ENCODE results near the gene ADAM15. TPM values are rescaled to one million over a fixed set of nuclear protein-coding genes. Genes with fewer than 3 reads are reported as not detected.

ADAM15 gene
- total and polyA plus RNA-seq, 4 donors: 10.8 to 26.8 (median 17.5) TPM

GRCh38 chr1:155110381-155110780 lies 59.3 kb downstream of the ADAM15 start (continued):
- TF ChIP-seq RXRA (IDR thresholded peaks at IDR 0.05) (no peak), RAD21 (IDR thresholded peaks at IDR 0.05) (no peak), FOXA1 (IDR thresholded peaks at IDR 0.05) (no peak), EGR1 (IDR thresholded peaks at IDR 0.05; ENCODE audit: low read depth in 2 of 2) (no peak), HNF4G (IDR thresholded peaks at IDR 0.05) (no peak)

- no peak overlapping the region for H3K9ac ChIP-seq (ENCODE audit: low read depth in 1 of 2, low read length in 2 of 2)
- H3K4me1 ChIP-seq (ENCODE audit: control insufficient read depth in 4 of 4, insufficient read depth in 4 of 4, low read length in 3 of 4): peaks cover 0 to 17% (median 5%) of the 10 kb centered on the region in 4 donors
- H3K27me3 ChIP-seq (ENCODE audit: control insufficient read depth in 4 of 4, insufficient read depth in 4 of 4, low read length in 3 of 4): no peaks in the 10 kb centered on the region
- no peak overlapping the region for H3K27ac ChIP-seq (ENCODE audit: low read depth in 1 of 2, low read length in 2 of 2)
- no peaks in the 10 kb centered on the region for H3K9me3 ChIP-seq (ENCODE audit: control insufficient read depth in 4 of 4, low read length in 3 of 4)
- no peak overlapping the region for H3K4me3 ChIP-seq (ENCODE audit: low read depth in 1 of 3, low read length in 3 of 3)
- no peak for TF ChIP-seq ATF3 (IDR thresholded peaks at IDR 0.05)
- 81% methylated on average over 8 of the region's 8 CpGs for WGBS
- no peak for DNase-seq (ENCODE audit: low spot score)
- H3K36me3 ChIP-seq (ENCODE audit: control insufficient read depth in 4 of 4, insufficient read depth in 3 of 4, low read depth in 1 of 4, low read length in 3 of 4): no peaks in the 10 kb centered on the region
These were observed 59.7 kb downstream of the ADAM15 start for GRCh38 chr1:155110826-155111225.

Other genes starting within 250 kb of the ADAM15 start
- under 1 TPM; 0.14 to 0.17 TPM for gene KCNN3, start 181.0 kb upstream of the ADAM15 start, total RNA-seq
- under 1 TPM; 0.09 to 0.68 TPM for gene KCNN3, start 181.0 kb upstream of the ADAM15 start, polyA plus RNA-seq
- gene PMVK, start 114.6 kb upstream of the ADAM15 start, total RNA-seq: 10 to 100 TPM in 1 of 2 donors, 1 to 10 TPM in 1; 9.7 to 14.6 TPM
- gene PMVK, start 114.6 kb upstream of the ADAM15 start, polyA plus RNA-seq: 10 to 100 TPM; 22.6 to 37.3 TPM
- 10 to 100 TPM; 24.6 to 42.8 TPM for gene PBXIP1, start 95.2 kb upstream of the ADAM15 start, total RNA-seq
- 10 to 100 TPM in 1 of 2 donors, 1 to 10 TPM in 1; 3.8 to 16.4 TPM for gene PBXIP1, start 95.2 kb upstream of the ADAM15 start, polyA plus RNA-seq
- gene PYGO2, start 89.5 kb upstream of the ADAM15 start, total RNA-seq: 1 to 10 TPM; 6.5 to 7.4 TPM
- 1 to 10 TPM; 5.0 to 8.2 TPM for gene PYGO2, start 89.5 kb upstream of the ADAM15 start, polyA plus RNA-seq
- 10 to 100 TPM; 53.2 to 65.5 TPM for gene SHC1, start 80.6 kb upstream of the ADAM15 start, total RNA-seq
- 10 to 100 TPM; 27.2 to 62.8 TPM for gene SHC1, start 80.6 kb upstream of the ADAM15 start, polyA plus RNA-seq
- gene CKS1B, start 76.6 kb upstream of the ADAM15 start, total RNA-seq: 10 to 100 TPM; 32.4 to 54.4 TPM
- gene CKS1B, start 76.6 kb upstream of the ADAM15 start, polyA plus RNA-seq: 10 to 100 TPM; 34.3 to 57.9 TPM
- gene FLAD1, start 68.0 kb upstream of the ADAM15 start, total RNA-seq: 10 to 100 TPM; 10.4 to 20.2 TPM
- 10 to 100 TPM; 24.7 to 31.6 TPM for gene FLAD1, start 68.0 kb upstream of the ADAM15 start, polyA plus RNA-seq
- gene LENEP, start 57.7 kb upstream of the ADAM15 start, total RNA-seq: under 1 TPM in 1 of 2 donors, not detected in 1; 0.42 TPM
- not detected for gene LENEP, start 57.7 kb upstream of the ADAM15 start, polyA plus RNA-seq
- 10 to 100 TPM; 10.3 to 50.2 TPM for gene ZBTB7B, start 48.5 kb upstream of the ADAM15 start, total RNA-seq
- 10 to 100 TPM in 1 of 2 donors, 1 to 10 TPM in 1; 7.0 to 31.9 TPM for gene ZBTB7B, start 48.5 kb upstream of the ADAM15 start, polyA plus RNA-seq
- under 1 TPM in 1 of 2 donors, not detected in 1; 0.25 TPM for gene DCST2, start 17.5 kb upstream of the ADAM15 start, total RNA-seq
- gene DCST2, start 17.5 kb upstream of the ADAM15 start, polyA plus RNA-seq: under 1 TPM; 0.27 to 0.53 TPM
- not detected for gene DCST1, start 17.5 kb upstream of the ADAM15 start, total RNA-seq
- not detected for gene DCST1, start 17.5 kb upstream of the ADAM15 start, polyA plus RNA-seq
- gene EFNA4, start 12.4 kb downstream of the ADAM15 start, total RNA-seq: 1 to 10 TPM; 1.8 to 2.9 TPM
- 1 to 10 TPM; 3.6 to 4.7 TPM for gene EFNA4, start 12.4 kb downstream of the ADAM15 start, polyA plus RNA-seq
- gene EFNA3, start 27.5 kb downstream of the ADAM15 start, total RNA-seq: under 1 TPM; 0.47 to 0.75 TPM
- gene EFNA3, start 27.5 kb downstream of the ADAM15 start, polyA plus RNA-seq: 1 to 10 TPM; 1.4 to 3.7 TPM
- gene EFNA1, start 76.6 kb downstream of the ADAM15 start, total RNA-seq: 100 to 1,000 TPM in 1 of 2 donors, 10 to 100 TPM in 1; 58.6 to 180 TPM
- 100 to 1,000 TPM; 177 to 236 TPM for gene EFNA1, start 76.6 kb downstream of the ADAM15 start, polyA plus RNA-seq
- gene SLC50A1, start 84.5 kb downstream of the ADAM15 start, total RNA-seq: 10 to 100 TPM; 12.7 to 23.3 TPM
- 10 to 100 TPM; 17.3 to 19.1 TPM for gene SLC50A1, start 84.5 kb downstream of the ADAM15 start, polyA plus RNA-seq
- 10 to 100 TPM; 27.3 to 62.4 TPM for gene DPM3, start 89.2 kb downstream of the ADAM15 start, total RNA-seq
- gene DPM3, start 89.2 kb downstream of the ADAM15 start, polyA plus RNA-seq: 100 to 1,000 TPM in 1 of 2 donors, 10 to 100 TPM in 1; 75.8 to 134 TPM
- 10 to 100 TPM; 49.8 TPM for gene KRTCAP2, start 122.0 kb downstream of the ADAM15 start, total RNA-seq
- gene KRTCAP2, start 122.0 kb downstream of the ADAM15 start, polyA plus RNA-seq: 100 to 1,000 TPM; 150 to 224 TPM
- under 1 TPM; 0.14 to 0.17 TPM for gene TRIM46, start 122.5 kb downstream of the ADAM15 start, total RNA-seq
- under 1 TPM; 0.07 to 0.11 TPM for gene TRIM46, start 122.5 kb downstream of the ADAM15 start, polyA plus RNA-seq
- 1 to 10 TPM; 4.0 to 6.9 TPM for gene THBS3, start 156.6 kb downstream of the ADAM15 start, total RNA-seq
- 1 to 10 TPM; 3.1 to 4.3 TPM for gene THBS3, start 156.6 kb downstream of the ADAM15 start, polyA plus RNA-seq
- 10 to 100 TPM; 19.6 to 26.4 TPM for gene MTX1, start 157.4 kb downstream of the ADAM15 start, total RNA-seq
- gene MTX1, start 157.4 kb downstream of the ADAM15 start, polyA plus RNA-seq: 10 to 100 TPM; 30.5 to 38.4 TPM
- 1 to 10 TPM; 3.3 to 3.8 TPM for gene ENTREP3, start 204.2 kb downstream of the ADAM15 start, total RNA-seq
- 1 to 10 TPM; 2.8 to 7.9 TPM for gene ENTREP3, start 204.2 kb downstream of the ADAM15 start, polyA plus RNA-seq
- gene SCAMP3, start 211.0 kb downstream of the ADAM15 start, total RNA-seq: 10 to 100 TPM; 14.9 to 22.7 TPM
- gene SCAMP3, start 211.0 kb downstream of the ADAM15 start, polyA plus RNA-seq: 10 to 100 TPM; 40.7 to 47.0 TPM
- 10 to 100 TPM; 16.5 to 28.2 TPM for gene CLK2, start 222.2 kb downstream of the ADAM15 start, total RNA-seq
- gene CLK2, start 222.2 kb downstream of the ADAM15 start, polyA plus RNA-seq: 10 to 100 TPM in 1 of 2 donors, 1 to 10 TPM in 1; 8.3 to 13.2 TPM
- gene HCN3, start 226.1 kb downstream of the ADAM15 start, total RNA-seq: 1 to 10 TPM in 1 of 2 donors, under 1 TPM in 1; 0.84 to 1.5 TPM
- 1 to 10 TPM in 1 of 2 donors, under 1 TPM in 1; 0.33 to 1.0 TPM for gene HCN3, start 226.1 kb downstream of the ADAM15 start, polyA plus RNA-seq